Inflammatory macrophage treated with lipopolysaccharide for 1 hour (primary cell): Measurements from ENCODE around the gene FADS2.

ENCODE experiments used
- DNase-seq, 2 donors: peaks; one replicate each; pipeline ENCODE4 v3.0.0-alpha.2; 2020 to 2022

The FADS2 gene

GRCh38 chr11:61910187-61911127 lies 82.4 kb downstream of the FADS2 start:
- no peak for DNase-seq

GRCh38 chr11:61911128-61911700 lies 83.1 kb downstream of the FADS2 start:
- no peak for DNase-seq

DNA sequence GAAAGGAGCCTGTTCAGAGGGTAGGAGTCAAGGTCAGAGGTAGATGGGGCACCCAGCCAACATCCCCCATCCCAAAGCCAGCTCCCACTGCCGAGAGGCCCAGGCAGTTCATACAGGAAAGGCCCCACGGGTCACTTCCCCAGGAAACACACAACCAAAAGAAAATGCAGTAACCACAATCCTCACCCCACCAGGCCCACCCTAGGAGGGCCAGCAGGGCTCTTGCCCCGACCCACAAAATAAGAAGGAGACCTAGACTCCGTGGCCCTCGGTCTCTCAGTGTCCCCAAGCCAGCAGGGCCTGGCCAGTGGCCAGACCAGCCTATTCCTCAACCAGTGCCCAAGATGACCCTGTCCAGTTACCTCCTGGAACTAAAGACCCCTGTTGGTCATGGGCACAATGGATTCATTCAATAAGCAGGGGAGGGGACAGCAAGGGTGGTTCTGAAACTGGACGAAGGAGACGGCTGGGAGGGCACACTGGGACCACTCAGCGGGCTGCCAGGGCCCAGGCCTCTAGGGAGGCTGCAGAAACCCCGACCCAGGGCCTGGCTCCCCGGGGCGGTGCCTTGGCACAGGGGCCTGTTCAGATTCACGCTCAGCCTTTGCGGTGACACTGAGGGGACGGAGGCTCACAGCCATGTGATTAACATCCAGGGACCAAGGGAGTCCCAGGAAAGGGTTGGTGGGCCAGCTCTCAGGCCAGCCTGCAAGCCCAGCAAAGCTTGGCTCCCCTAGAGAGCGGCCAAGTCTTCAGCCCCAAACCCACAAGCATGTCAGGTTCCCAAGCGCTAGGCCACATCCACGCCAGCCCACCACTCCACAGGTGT lies 83.8 kb downstream of the FADS2 start:
- no peak for DNase-seq

DNA sequence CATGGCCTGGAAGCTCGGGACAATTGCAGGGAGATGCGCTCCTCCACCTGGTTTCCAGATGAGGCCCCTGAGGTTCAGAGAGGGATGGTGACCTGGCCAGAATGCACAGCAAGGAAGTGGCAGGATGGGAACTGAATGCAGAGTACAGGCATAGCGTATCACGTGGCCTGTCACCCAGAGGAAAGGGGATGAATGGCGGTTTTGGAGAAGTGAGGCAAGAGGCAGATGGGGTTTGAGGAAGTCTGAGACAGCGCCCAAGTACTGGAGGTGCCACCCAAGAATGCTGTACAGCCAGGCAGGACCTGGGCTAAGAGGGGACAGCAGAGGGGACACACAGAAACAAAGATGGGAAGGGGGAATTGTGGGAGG lies 84.4 kb downstream of the FADS2 start:
- peak; percentile 86 to 87 for DNase-seq

- no peak for DNase-seq
Observed at GRCh38 chr11:61912991-61913698, 85.0 kb downstream of the FADS2 start.

DNA sequence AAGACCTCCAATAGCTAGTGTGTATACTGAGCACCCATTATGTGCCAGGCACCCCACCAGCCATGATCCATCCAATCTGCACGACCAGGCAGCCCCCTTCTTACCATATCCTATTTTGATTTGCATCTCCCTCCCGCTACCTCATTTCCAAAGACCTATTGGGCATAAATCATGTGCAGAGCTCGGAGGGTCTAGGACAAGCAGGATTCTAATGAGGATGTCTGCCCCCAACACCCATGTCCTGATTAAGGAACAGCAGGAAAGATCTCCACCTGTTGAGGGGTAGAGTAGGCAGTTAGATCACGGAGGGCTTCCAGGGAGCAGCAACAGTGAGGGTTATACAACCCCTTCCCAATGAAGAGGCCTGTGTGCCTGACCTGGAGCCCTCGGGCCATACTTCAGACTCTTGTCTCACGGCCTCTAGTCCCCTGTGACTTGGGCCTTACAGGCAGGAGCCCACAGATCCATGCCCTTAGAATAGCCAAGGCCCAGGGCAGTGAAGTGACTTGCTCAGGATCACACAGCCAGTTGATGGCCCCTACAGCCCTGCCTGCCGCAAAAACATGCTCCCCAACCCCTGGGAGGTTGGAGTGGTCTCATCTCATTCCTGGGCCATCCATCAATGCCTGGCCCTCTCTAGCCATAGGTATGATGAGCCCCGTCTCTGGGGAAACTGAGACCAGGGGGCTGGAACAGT lies 85.7 kb downstream of the FADS2 start:
- DNase-seq = no peak

DNA sequence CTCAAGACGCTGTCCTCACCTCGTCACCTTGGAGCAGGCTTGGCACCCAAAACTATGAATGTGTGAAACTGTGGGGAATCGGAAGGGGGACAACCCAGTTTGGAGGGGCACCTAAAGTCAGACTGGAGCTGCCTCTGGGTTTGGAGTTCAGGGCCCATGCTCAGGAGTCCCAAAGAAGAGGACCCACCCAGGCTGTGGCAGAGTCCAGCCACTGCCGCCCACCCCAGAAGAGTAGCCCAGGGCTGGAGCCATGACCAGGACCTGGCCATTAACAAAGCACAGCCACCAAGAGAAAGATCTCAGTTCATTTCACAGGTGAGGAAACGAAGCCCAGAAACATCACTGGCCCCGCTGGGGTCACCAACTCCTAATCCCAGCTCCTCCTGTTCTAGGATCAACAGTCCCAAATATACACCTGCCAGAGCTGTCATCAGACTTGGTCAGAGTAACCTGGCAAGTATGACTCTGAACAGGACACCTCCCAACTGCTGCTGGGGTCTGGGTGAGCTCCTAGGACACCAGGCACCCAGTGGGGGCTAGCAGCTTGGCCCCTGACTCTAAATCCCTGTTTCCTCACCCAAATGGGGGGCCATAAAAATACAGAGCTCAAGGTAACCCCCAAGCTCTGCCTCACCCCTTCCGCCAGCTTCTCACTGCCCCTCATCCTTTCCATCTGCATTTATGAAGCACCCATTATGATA lies 86.5 kb downstream of the FADS2 start:
- no peak for DNase-seq

DNA sequence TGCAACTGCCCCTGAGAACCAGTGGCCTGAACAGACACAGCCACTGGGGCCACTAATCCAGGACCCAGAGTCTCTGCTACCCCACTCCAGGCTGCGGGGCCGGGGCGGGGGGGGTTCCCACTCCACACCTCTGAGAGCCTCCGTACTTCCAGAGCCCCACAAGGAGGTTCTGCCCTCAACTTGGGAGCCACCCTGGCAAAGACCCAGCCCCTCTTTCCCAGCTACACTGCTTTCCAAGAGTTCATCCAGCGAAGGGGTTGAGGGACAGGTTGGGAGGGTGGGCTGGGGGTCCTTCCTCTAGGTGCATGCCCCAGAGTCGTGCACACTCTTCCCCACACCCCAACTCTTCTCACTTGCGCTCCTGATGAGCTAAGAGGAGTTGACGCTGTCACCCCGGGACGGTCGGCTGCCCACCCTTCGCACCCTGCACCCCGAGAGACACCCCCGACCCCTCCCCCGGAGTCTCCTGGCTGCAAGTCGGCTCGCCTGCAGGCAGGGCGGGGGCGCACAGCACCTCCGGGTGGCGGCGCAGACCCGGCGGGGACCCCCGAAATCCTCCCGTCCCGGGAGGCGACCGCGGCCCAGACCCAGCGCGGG lies 88.7 kb downstream of the FADS2 start:
- DNase-seq = no peak
